IMR-90 (cell line): ENCODE measurements around the gene PCCA.

Source experiments
- CEBPB ChIP-seq: IDR thresholded peaks from 2 replicates; pipeline ENCODE4 v1.6.1; 2012; ENCODE audit warnings: low read depth, low read length, improper control_type of control experiment
- MAFK ChIP-seq: IDR thresholded peaks from 2 replicates; pipeline ENCODE4 v1.6.1; 2012; ENCODE audit warnings: low read depth, low read length, improper control_type of control experiment
- MAZ ChIP-seq: IDR thresholded peaks from 2 replicates; pipeline ENCODE4 v1.6.1; 2012; ENCODE audit warnings: low read depth, mild to moderate bottlenecking, low read length, improper control_type of control experiment, moderate library complexity, borderline replicate concordance
- MXI1 ChIP-seq: IDR thresholded peaks from 2 replicates; pipeline ENCODE4 v1.6.1; 2012; ENCODE audit warnings: low read depth, mild to moderate bottlenecking, low read length, moderate library complexity, borderline replicate concordance
- POLR2A ChIP-seq: IDR thresholded peaks from 2 replicates; pipeline ENCODE4 v1.6.1; 2012; ENCODE audit warnings: mild to moderate bottlenecking, low read depth, low read length
- RFX5 ChIP-seq: IDR thresholded peaks from 2 replicates; pipeline ENCODE4 v1.8.0; 2012; ENCODE audit warnings: low read depth, mild to moderate bottlenecking, low read length, moderate library complexity
- SMC3 ChIP-seq: fragments of 150-350 bp; IDR thresholded peaks from 2 replicates; pipeline ENCODE4 v1.6.1; 2016; ENCODE audit warnings: low read depth, mild to moderate bottlenecking, antibody characterized with exemption, low read length, moderate library complexity
- TF ChIP-seq, protein P1 (sequence below): conservative IDR thresholded peaks from 2 replicates; pipeline ENCODE4 v1.5.1; 2012; ENCODE audit warnings: mild to moderate bottlenecking, low read depth, low read length, improper control_type of control experiment
- TF ChIP-seq, protein P2 (sequence below): fragments of 150-350 bp; IDR thresholded peaks from 2 replicates; pipeline ENCODE4 v1.6.1; 2017; ENCODE audit warnings: mild to moderate bottlenecking, antibody characterized with exemption, low read length, low read depth

DNA sequence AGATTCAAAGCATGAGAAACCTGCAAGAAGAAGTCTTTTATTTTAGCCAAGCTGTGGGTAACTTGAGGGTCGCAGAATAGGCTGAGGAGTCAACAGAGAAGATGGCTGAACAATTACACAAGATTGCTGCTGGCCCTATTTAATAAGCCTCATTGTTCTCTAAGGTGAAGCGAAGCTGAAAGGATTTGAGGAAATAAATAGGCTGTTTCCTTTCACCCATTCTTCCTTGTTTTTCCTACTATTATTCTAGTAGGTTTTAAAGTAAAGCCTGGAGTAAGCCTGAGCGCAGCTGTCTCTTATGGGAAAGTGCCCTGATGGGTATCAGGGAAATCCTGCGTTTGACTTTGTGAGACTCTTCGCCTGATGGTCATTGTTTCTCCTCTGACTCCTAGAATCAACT lies 25.0 kb upstream of the PCCA start:
- TF ChIP-seq POLR2A (no peak), RFX5 (no peak), MXI1 (no peak), MAZ (no peak), CEBPB (no peak), SMC3 (no peak), MAFK (no peak)
- TF ChIP-seq, protein P1, sequence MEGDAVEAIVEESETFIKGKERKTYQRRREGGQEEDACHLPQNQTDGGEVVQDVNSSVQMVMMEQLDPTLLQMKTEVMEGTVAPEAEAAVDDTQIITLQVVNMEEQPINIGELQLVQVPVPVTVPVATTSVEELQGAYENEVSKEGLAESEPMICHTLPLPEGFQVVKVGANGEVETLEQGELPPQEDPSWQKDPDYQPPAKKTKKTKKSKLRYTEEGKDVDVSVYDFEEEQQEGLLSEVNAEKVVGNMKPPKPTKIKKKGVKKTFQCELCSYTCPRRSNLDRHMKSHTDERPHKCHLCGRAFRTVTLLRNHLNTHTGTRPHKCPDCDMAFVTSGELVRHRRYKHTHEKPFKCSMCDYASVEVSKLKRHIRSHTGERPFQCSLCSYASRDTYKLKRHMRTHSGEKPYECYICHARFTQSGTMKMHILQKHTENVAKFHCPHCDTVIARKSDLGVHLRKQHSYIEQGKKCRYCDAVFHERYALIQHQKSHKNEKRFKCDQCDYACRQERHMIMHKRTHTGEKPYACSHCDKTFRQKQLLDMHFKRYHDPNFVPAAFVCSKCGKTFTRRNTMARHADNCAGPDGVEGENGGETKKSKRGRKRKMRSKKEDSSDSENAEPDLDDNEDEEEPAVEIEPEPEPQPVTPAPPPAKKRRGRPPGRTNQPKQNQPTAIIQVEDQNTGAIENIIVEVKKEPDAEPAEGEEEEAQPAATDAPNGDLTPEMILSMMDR: no peak
- TF ChIP-seq, protein P2, sequence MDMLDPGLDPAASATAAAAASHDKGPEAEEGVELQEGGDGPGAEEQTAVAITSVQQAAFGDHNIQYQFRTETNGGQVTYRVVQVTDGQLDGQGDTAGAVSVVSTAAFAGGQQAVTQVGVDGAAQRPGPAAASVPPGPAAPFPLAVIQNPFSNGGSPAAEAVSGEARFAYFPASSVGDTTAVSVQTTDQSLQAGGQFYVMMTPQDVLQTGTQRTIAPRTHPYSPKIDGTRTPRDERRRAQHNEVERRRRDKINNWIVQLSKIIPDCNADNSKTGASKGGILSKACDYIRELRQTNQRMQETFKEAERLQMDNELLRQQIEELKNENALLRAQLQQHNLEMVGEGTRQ: no peak
